ENCODE measurements around the gene REEP6.

DNA sequence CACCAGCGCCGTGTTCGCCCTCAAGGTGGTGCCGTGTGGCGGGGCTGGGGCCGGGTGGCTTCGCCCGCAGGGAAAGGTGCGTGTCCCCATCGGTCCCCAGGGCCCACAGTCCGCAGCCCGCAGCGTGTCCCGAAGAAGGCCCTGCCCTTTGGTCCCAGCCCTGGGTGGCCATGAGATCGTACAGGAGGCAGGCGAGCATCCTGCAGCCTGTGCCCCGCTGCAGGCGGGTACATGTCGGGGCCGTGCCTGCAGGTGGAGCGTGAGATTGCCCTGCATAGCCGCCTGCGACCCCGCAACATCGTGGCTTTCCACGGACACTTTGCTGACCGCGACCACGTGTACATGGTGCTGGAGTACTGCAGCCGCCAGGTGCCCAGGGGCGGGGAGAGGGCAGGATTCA, 34.4 kb downstream of the REEP6 start:
- TF ChIP-seq, protein P1, sequence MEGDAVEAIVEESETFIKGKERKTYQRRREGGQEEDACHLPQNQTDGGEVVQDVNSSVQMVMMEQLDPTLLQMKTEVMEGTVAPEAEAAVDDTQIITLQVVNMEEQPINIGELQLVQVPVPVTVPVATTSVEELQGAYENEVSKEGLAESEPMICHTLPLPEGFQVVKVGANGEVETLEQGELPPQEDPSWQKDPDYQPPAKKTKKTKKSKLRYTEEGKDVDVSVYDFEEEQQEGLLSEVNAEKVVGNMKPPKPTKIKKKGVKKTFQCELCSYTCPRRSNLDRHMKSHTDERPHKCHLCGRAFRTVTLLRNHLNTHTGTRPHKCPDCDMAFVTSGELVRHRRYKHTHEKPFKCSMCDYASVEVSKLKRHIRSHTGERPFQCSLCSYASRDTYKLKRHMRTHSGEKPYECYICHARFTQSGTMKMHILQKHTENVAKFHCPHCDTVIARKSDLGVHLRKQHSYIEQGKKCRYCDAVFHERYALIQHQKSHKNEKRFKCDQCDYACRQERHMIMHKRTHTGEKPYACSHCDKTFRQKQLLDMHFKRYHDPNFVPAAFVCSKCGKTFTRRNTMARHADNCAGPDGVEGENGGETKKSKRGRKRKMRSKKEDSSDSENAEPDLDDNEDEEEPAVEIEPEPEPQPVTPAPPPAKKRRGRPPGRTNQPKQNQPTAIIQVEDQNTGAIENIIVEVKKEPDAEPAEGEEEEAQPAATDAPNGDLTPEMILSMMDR (IDR thresholded peaks at IDR 0.05; ENCODE audit: low read length): no peak
- TF ChIP-seq EZH2 (optimal IDR thresholded peaks at IDR 0.05; ENCODE audit: low read depth, low read length) (no peak), EZH2phosphoT487 (IDR thresholded peaks at IDR 0.05; ENCODE audit: low read length) (no peak)

All from MM.1S (cell line).